Activated CD8-positive, alpha-beta T cell treated with anti-CD3 and anti-CD28 coated beads for 36 hours (primary cell): ENCODE data around the gene WARS2. TPM values are rescaled to one million over a fixed set of nuclear protein-coding genes. Genes with fewer than 3 reads are reported as not detected.
A peak's percentile ranks its signal among the peaks of the same experiment; 100 is the strongest.

Experiments used
- ATAC-seq: fragments of 200-7000 bp; cut with Tn5 transposase; one replicate; pipeline ENCODE4 v1.10.0; 2021; ENCODE audit warnings: mild to moderate bottlenecking, moderate library complexity
- CTCF ChIA-PET: fragments of 350-600 bp; sonication (Branson Sonifier 250); formaldehyde crosslinking; loops from one replicate; lab custom pipeline; 2021; ENCODE audit warnings: antibody characterized with exemption; lab: Charles Lee
- POLR2A ChIA-PET: fragments of 350-600 bp; sonication (Branson Sonifier 250); formaldehyde crosslinking; loops from one replicate; lab custom pipeline; 2021; ENCODE audit warnings: antibody characterized with exemption; lab: Charles Lee
- DNase-seq: peaks from one replicate; pipeline ENCODE4 v3.0.0-alpha.2; 2020
- H3K27ac Mint-ChIP-seq: one replicate; pipeline ENCODE4 v1.8.0; 2021; ENCODE audit warnings: mild to moderate bottlenecking, mixed read lengths
- H3K27me3 Mint-ChIP-seq: one replicate; pipeline ENCODE4 v1.8.0; 2021; ENCODE audit warnings: mixed read lengths
- H3K36me3 Mint-ChIP-seq: one replicate; pipeline ENCODE4 v1.8.0; 2021; ENCODE audit warnings: low read depth, mixed read lengths
- H3K4me1 Mint-ChIP-seq: one replicate; pipeline ENCODE4 v1.8.0; 2021; ENCODE audit warnings: low read depth, mixed read lengths
- H3K4me3 Mint-ChIP-seq: one replicate; pipeline ENCODE4 v1.8.0; 2021; ENCODE audit warnings: mild to moderate bottlenecking, moderate library complexity, mixed read lengths
- H3K9me3 Mint-ChIP-seq: one replicate; pipeline ENCODE4 v1.8.0; 2021; ENCODE audit warnings: mixed read lengths
- intact Hi-C: fragments of 100-400 bp; cut with micrococcal nuclease; formaldehyde crosslinking; loops from one replicate; pipeline ENCODE4 v1.10.0; 2022
- total RNA-seq, 2 experiments: library from RNA; stranded (reverse); gene quantifications; one replicate each; pipeline ENCODE4 v1.2.3, GENCODE V29; 2021
- TF ChIP-seq, protein P1 (sequence below): fragments of 200-600 bp; IDR thresholded peaks from one replicate; pipeline ENCODE4 v1.8.0; 2022; ENCODE audit warnings: antibody characterized with exemption, mild to moderate bottlenecking

Gene WARS2
- total RNA-seq, 2 experiments from 2014 or later = 22.3 to 23.7 TPM

DNA sequence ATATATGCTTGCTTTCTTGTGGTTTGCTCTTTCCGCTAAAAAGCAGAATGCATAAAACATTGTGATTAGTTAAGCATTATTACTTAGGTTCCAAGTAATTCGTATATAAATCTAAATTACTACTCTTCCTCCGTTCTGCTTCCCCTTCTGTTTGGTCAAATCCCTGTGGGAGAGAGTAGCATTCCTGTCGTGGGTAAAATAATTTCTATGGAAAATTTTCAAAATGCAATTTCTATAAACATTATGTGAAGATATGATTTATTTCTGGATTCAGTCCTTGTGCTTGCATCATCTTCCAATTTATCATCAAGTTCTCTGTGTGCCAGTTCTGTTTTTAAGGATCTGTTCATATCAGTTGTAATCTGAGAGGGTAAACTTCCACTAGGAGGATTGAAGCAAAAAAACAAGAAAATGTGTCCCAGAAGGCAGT is 7.2 kb upstream of the WARS2 start:
- Mint-ChIP-seq H3K27me3 (no peaks in the 10 kb centered on the region), H3K36me3 (peaks cover 37% of the 10 kb centered on the region), H3K4me1 (peaks cover 10% of the 10 kb centered on the region), H3K9me3 (no peaks in the 10 kb centered on the region), H3K4me3 (no peak overlapping the region), H3K27ac (no peak overlapping the region)
- ATAC-seq (no peak), DNase-seq (no peak)
- TF ChIP-seq, protein P1, sequence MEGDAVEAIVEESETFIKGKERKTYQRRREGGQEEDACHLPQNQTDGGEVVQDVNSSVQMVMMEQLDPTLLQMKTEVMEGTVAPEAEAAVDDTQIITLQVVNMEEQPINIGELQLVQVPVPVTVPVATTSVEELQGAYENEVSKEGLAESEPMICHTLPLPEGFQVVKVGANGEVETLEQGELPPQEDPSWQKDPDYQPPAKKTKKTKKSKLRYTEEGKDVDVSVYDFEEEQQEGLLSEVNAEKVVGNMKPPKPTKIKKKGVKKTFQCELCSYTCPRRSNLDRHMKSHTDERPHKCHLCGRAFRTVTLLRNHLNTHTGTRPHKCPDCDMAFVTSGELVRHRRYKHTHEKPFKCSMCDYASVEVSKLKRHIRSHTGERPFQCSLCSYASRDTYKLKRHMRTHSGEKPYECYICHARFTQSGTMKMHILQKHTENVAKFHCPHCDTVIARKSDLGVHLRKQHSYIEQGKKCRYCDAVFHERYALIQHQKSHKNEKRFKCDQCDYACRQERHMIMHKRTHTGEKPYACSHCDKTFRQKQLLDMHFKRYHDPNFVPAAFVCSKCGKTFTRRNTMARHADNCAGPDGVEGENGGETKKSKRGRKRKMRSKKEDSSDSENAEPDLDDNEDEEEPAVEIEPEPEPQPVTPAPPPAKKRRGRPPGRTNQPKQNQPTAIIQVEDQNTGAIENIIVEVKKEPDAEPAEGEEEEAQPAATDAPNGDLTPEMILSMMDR = no peak
- intact Hi-C loops = no loop called here
- ChIA-PET POLR2A (no interaction called here), CTCF (no interaction called here)

- TF ChIP-seq, protein P1 = no peak
These were observed 6.0 kb upstream of the WARS2 start for GRCh38 chr1:119146466-119146865.

GRCh38 chr1:119144813-119145212 is 4.4 kb upstream of the WARS2 start:
- Mint-ChIP-seq H3K36me3 (peaks cover 34% of the 10 kb centered on the region), H3K27ac (no peak overlapping the region), H3K4me3 (no peak overlapping the region), H3K4me1 (peaks cover 23% of the 10 kb centered on the region), H3K9me3 (no peaks in the 10 kb centered on the region), H3K27me3 (no peaks in the 10 kb centered on the region)
- intact Hi-C loops = no loop called here
- ChIA-PET CTCF (no interaction called here), POLR2A (no interaction called here)
- DNase-seq = no peak
- TF ChIP-seq, protein P1 = no peak
- ATAC-seq = no peak

More at GRCh38 chr1:119146466-119146865, 6.0 kb upstream of the WARS2 start:
- peaks cover 37% of the 10 kb centered on the region for H3K36me3 Mint-ChIP-seq
- no peak overlapping the region for H3K4me3 Mint-ChIP-seq
- H3K4me1 Mint-ChIP-seq = peaks cover 20% of the 10 kb centered on the region
- no peak for ATAC-seq
- CTCF ChIA-PET = no interaction called here
- H3K27me3 Mint-ChIP-seq = no peaks in the 10 kb centered on the region
- H3K27ac Mint-ChIP-seq = no peak overlapping the region
- intact Hi-C loops = no loop called here
- H3K9me3 Mint-ChIP-seq = no peaks in the 10 kb centered on the region
- DNase-seq = no peak
- POLR2A ChIA-PET = no interaction called here

GRCh38 chr1:119143706-119144105 is 3.3 kb upstream of the WARS2 start:
- H3K27ac Mint-ChIP-seq = no peak overlapping the region
- H3K27me3 Mint-ChIP-seq = no peaks in the 10 kb centered on the region
- DNase-seq (no peak), ATAC-seq (no peak)
- TF ChIP-seq, protein P1 = no peak
- POLR2A ChIA-PET = no interaction called here
- intact Hi-C loops = no loop called here
- H3K4me1 Mint-ChIP-seq = peaks cover 25% of the 10 kb centered on the region
- H3K9me3 Mint-ChIP-seq = no peaks in the 10 kb centered on the region
- H3K36me3 Mint-ChIP-seq = peaks cover 30% of the 10 kb centered on the region
- H3K4me3 Mint-ChIP-seq = no peak overlapping the region
- CTCF ChIA-PET = no interaction called here

DNA sequence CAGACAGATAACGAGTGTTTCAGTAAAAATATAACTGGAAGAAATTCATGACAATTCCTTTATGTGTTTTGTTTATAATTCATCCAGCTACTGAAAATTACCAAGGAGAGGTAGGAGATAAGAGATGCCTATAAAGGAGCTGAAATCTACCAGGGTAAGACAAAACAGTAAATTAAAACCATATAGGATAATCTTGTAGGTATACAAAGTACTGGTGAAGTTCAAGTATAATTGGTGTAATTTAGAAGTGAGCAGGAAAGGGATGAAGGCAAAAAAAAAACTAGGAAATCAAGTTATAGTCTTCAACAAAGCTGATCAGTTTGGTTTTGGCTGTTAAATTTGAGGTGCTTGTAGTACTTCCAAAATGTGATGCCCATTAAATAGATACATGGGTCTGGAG is 1.2 kb upstream of the WARS2 start:
- no peak overlapping the region for H3K4me3 Mint-ChIP-seq
- ATAC-seq (no peak), DNase-seq (no peak)
- peaks cover 25% of the 10 kb centered on the region for H3K4me1 Mint-ChIP-seq
- H3K27ac Mint-ChIP-seq = peak overlapping the region; percentile 68
- no peaks in the 10 kb centered on the region for H3K27me3 Mint-ChIP-seq
- TF ChIP-seq, protein P1 = no peak
- intact Hi-C loops = no loop called here
- POLR2A ChIA-PET = no interaction called here
- H3K36me3 Mint-ChIP-seq = peaks cover 24% of the 10 kb centered on the region
- no peaks in the 10 kb centered on the region for H3K9me3 Mint-ChIP-seq
- CTCF ChIA-PET = no interaction called here
